Sigmoid colon (tissue), 7 donors: ENCODE measurements around the gene RAD51. TPM values are rescaled to one million over a fixed set of nuclear protein-coding genes. Genes with fewer than 3 reads are reported as not detected.

ENCODE experiments used
- DNase-seq: peaks from one replicate; pipeline ENCODE4 v3.0.0-alpha.2; 2019
- H3K27ac ChIP-seq, 4 donors: fragments of 200-600 bp; sonication (generic); one replicate each; pipeline ENCODE4 v1.5.1; 2016 to 2019; ENCODE audit warnings: mild to moderate bottlenecking in 1 of 4
- H3K27me3 ChIP-seq, 3 donors: fragments of 200-600 bp; sonication (generic); one replicate each; pipeline ENCODE4 v1.5.1; 2019; ENCODE audit warnings: mild to moderate bottlenecking in 1 of 3
- H3K36me3 ChIP-seq, 4 donors: fragments of 200-600 bp; sonication (generic); one replicate each; pipeline ENCODE4 v1.5.1; 2016 to 2019
- H3K4me1 ChIP-seq, 4 donors: fragments of 200-600 bp; sonication (generic); one replicate each; pipeline ENCODE4 v1.5.1; 2017 to 2019
- H3K4me3 ChIP-seq, 4 donors: fragments of 200-600 bp; sonication (generic); one replicate each; pipeline ENCODE4 v1.5.1; 2017 to 2019; ENCODE audit warnings: mild to moderate bottlenecking in 2 of 4, moderate library complexity in 1 of 4
- H3K9me3 ChIP-seq, 4 donors: fragments of 200-600 bp in 3 of 4; sonication (generic) in 3 of 4; one replicate each; pipeline versions ENCODE4 v1.5.1 to v1.6.1; 2013 to 2019
- CTCF ChIP-seq, 4 experiments: fragments of 450-650 bp in 3 of 4; fragments of 200-600 bp in 1 of 4; IDR thresholded peaks; one replicate each; pipeline ENCODE4 v1.5.1; 2016 to 2019; ENCODE audit warnings: antibody characterized with exemption in 4 of 4, mild to moderate bottlenecking in 3 of 4, moderate library complexity in 2 of 4
- EP300 ChIP-seq, 4 donors: sonication (generic); formaldehyde crosslinking; IDR thresholded peaks; one replicate each; pipeline ENCODE4 v1.6.1; 2017; ENCODE audit warnings: antibody characterized with exemption in 4 of 4
- POLR2A ChIP-seq, 2 donors: fragments of 450-650 bp; IDR thresholded peaks; one replicate each; pipeline ENCODE4 v1.6.1; 2016; ENCODE audit warnings: antibody characterized with exemption in 2 of 2, mild to moderate bottlenecking in 2 of 2, moderate library complexity in 2 of 2
- POLR2AphosphoS5 ChIP-seq, 4 donors: sonication (generic); formaldehyde crosslinking; IDR thresholded peaks; one replicate each; pipeline ENCODE4 v1.6.1; 2017; ENCODE audit warnings: antibody characterized with exemption in 4 of 4
- WGBS, 2 donors: extraction: QIAGEN DNeasy Blood & Tissue Kit; methylation state at CpG; one replicate each; pipeline ENCODE4 v1.1.7; 2013; 5-methylcytosine and 5-hydroxymethylcytosine counted together
- intact Hi-C: fragments of 100-400 bp; cut with DNase I; formaldehyde crosslinking; loops from one replicate; pipeline ENCODE4 v1.15.1; 2023
- polyA plus RNA-seq, 3 donors: library from polyadenylated mRNA; stranded (reverse); fragments of 200-250 nt; gene quantifications; one replicate each; pipeline ENCODE4 v1.2.3, GENCODE V29; 2013
- total RNA-seq, 4 donors: library from RNA; depleted of rRNA; stranded (reverse); fragments of >200 nt; gene quantifications; one replicate each; pipeline ENCODE4 v1.1.0, GENCODE V29; 2016
- donor health status: healthy with polysubstance abuse.
- donor health status: Bipolar disorder and iron deficiency.
- donor health status: healthy.

RAD51 gene
- total and polyA plus RNA-seq, 7 donors = 1.1 to 9.8 (median 4.2) TPM; not detected in 2

DNA sequence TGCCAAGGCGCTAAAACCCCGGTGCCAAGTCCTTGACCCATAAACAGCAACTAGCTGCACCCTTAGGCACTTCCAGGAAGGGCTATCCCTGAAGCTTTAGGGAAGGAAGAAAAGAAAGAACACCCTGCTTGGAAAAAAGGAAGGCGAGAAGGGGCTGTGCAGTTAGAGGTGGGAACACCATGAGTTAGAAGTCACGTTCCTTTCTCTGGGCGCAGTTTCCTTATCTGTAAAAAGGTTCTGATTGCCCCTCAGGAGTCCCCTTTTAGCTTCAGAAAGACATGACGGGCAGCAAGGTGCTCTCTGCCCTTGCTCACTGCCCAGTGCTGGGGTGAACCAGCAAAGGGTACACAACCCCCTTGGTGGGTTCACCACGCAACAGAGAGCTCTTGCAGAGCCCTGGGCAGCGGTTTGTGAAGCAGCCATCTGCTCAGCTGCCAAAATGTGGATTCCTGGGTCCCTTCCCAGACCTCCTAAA, 69.7 kb downstream of the RAD51 start:
- peak overlapping the region; percentile 32 to 57 (median 46) for H3K4me3 ChIP-seq
- peak overlapping the region; percentile 68 to 80 (median 71) for H3K27ac ChIP-seq
- WGBS, 2 donors = 29 to 36% methylated on average over 8 of the region's 8 CpGs
- no peaks in the 10 kb centered on the region for H3K9me3 ChIP-seq
- intact Hi-C loops = loop anchor here (5.0 kb wide), 1 partner anchor 43 kb away; the partner anchor contains the start of genes DNAJC17 and ZFYVE19
- no peaks in the 10 kb centered on the region for H3K27me3 ChIP-seq
- peaks cover 0 to 38% (median 37%) of the 10 kb centered on the region in 4 donors for H3K4me1 ChIP-seq
- peaks cover 0 to 7% (median 2%) of the 10 kb centered on the region in 4 donors for H3K36me3 ChIP-seq
- DNase-seq = no peak
- TF ChIP-seq CTCF (IDR thresholded peaks at IDR 0.05) (no peak), POLR2AphosphoS5 (IDR thresholded peaks at IDR 0.05) (no peak), POLR2A (IDR thresholded peaks at IDR 0.05) (no peak), EP300 (IDR thresholded peaks at IDR 0.05) (no peak)

GRCh38 chr15:40766194-40766815, 71.3 kb downstream of the RAD51 start:
- no peak for TF ChIP-seq POLR2A (IDR thresholded peaks at IDR 0.05)
- TF ChIP-seq CTCF (IDR thresholded peaks at IDR 0.05) = no peak
- TF ChIP-seq EP300 (IDR thresholded peaks at IDR 0.05) = no peak
- no peak for TF ChIP-seq POLR2AphosphoS5 (IDR thresholded peaks at IDR 0.05)
- DNase-seq = no peak
- intact Hi-C loops = loop anchor here (5.0 kb wide), 1 partner anchor 41 kb away; the partner anchor contains the start of genes DNAJC17 and ZFYVE19
- no peaks in the 10 kb centered on the region for H3K9me3 ChIP-seq
- H3K36me3 ChIP-seq = peaks cover 0 to 13% (median 3%) of the 10 kb centered on the region in 4 donors
- no peaks in the 10 kb centered on the region for H3K27me3 ChIP-seq
- 90 to 92% methylated on average over 7 of the region's 7 CpGs for WGBS, 2 donors
- H3K27ac ChIP-seq = no peak overlapping the region
- no peak overlapping the region for H3K4me3 ChIP-seq
- H3K4me1 ChIP-seq = peaks cover 0 to 44% (median 41%) of the 10 kb centered on the region in 4 donors

- Histone ChIP-seq H3K27me3 (no peaks in the 10 kb centered on the region), H3K27ac (no peak overlapping the region), H3K9me3 (no peaks in the 10 kb centered on the region), H3K4me1 (peaks cover 0 to 44% (median 41%) of the 10 kb centered on the region in 4 donors), H3K36me3 (peaks cover 0 to 22% (median 3%) of the 10 kb centered on the region in 4 donors), H3K4me3 (no peak overlapping the region)
- intact Hi-C loops = loop anchor here (5.0 kb wide), 1 partner anchor 40 kb away; the partner anchor contains the start of genes DNAJC17 and ZFYVE19
- TF ChIP-seq CTCF (IDR thresholded peaks at IDR 0.05) (no peak), EP300 (IDR thresholded peaks at IDR 0.05) (no peak), POLR2A (IDR thresholded peaks at IDR 0.05) (no peak), POLR2AphosphoS5 (IDR thresholded peaks at IDR 0.05) (no peak)
- WGBS, 2 donors = 92 to 93% methylated on average over 32 of the region's 32 CpGs
- no peak for DNase-seq
Measured at GRCh38 chr15:40766906-40767837, 72.2 kb downstream of the RAD51 start.

DNA sequence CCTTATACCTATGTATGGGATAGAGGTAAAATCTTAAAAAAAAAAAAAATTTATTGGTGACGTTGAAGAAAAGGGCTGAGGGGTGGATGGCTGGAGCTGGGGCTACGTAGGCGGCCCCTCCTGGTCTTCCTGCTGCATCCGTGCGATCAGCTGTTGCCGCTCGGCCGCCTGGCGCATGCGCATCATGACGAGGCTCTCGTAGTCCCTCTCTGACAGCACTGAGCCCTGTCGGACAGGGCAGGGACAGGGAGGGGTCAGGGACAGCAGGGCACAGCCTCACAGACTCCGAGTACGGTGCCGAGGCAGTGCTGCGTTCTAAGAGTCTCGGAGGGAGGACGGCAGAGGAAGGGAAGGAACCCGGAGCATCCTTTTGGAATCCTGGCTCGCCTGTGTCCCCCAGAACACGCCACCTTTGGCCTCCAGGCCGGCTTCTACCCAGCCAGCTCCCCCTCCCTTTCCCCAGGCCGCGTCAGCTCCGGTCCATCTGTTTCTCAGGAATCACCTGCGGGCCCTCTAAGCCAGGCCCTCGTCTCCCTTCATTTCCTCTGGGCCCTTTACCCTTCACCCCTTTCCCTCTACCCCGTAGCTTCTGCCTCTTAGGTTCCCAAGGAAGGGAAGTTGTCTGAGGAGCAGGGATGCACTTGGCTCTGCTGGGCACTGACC, 73.0 kb downstream of the RAD51 start:
- H3K4me1 ChIP-seq = peaks cover 0 to 42% (median 38%) of the 10 kb centered on the region in 4 donors
- H3K4me3 ChIP-seq = no peak overlapping the region
- peak overlapping the region in 1 of 4 donors; percentile 44 for H3K27ac ChIP-seq
- intact Hi-C loops = loop anchor here (5.0 kb wide), 1 partner anchor 39 kb away; the partner anchor contains the start of genes DNAJC17 and ZFYVE19
- TF ChIP-seq POLR2AphosphoS5 (IDR thresholded peaks at IDR 0.05) = no peak
- no peak for TF ChIP-seq EP300 (IDR thresholded peaks at IDR 0.05)
- TF ChIP-seq CTCF (IDR thresholded peaks at IDR 0.05) = no peak
- TF ChIP-seq POLR2A (IDR thresholded peaks at IDR 0.05) = no peak
- WGBS, 2 donors = 70 to 84% methylated on average over 29 of the region's 29 CpGs
- H3K36me3 ChIP-seq = peaks cover 0 to 30% (median 6%) of the 10 kb centered on the region in 4 donors
- DNase-seq = no peak
- H3K9me3 ChIP-seq = no peaks in the 10 kb centered on the region
- H3K27me3 ChIP-seq = no peaks in the 10 kb centered on the region
